ENCODE results near the gene BCLAF3.

BCLAF3 gene

DNA sequence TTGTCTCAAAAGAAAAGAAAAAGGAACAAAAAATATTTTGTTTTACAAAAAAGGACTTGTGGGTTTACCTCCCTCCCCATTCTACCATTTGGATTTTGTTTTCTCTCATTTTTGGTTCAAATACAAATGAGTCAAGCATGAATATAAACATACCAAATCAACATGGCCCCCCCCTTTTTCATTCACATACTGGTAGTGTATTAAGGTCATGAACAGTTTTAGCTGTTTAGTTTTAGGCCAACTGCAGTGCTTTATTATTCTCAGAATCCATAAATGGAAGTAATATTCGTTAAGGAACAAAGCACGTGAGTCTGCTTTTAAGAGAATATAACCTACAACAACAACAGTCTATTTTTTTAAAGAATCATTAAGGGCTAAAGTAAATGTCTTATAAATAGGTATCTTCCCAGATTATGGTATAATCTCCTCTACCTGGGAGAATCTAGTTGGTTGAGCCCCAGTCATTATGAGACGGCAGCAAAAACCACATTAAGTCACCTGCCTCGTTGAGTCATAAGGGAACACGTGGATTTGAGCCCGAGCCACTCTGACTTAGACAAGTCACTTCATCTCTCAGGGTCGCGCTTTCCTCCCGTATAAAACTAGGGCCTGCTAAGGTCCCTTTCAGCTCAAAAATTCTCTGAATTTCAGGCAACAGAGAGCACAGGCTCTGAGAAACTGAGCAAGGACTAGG, 26.7 kb downstream of the BCLAF3 start:
- H3K4me1 ChIP-seq (ENCODE audit: control insufficient read depth, insufficient read depth, low read length): no peaks in the 10 kb centered on the region
- no peaks in the 10 kb centered on the region for H3K27me3 ChIP-seq (ENCODE audit: control insufficient read depth, insufficient read depth, low read length)
- H3K4me3 ChIP-seq (ENCODE audit: low read length): no peak overlapping the region
- H3K9ac ChIP-seq (ENCODE audit: low read length): no peak overlapping the region
- no peaks in the 10 kb centered on the region for H3K36me3 ChIP-seq (ENCODE audit: control insufficient read depth, insufficient read depth, low read length)
- no peaks in the 10 kb centered on the region for H3K9me3 ChIP-seq (ENCODE audit: control insufficient read depth, low read length)

DNA sequence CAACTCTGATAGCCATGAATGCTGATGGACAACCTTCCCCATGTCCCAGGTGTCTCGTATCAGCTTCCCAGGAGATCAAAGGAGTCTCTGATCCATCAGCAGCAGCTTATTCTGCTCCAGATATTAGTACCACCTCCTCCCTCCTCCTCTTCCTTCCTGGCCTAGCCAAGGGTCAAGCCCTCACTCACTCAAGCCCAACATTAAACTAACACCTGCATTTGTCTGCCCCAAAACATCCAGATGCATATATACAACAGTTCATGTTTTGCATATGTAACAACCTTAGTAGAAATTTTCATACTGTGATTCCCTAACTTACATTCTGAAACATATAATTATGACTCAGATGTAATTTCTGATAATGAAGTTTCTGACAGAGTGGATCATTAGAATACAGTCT, 29.9 kb downstream of the BCLAF3 start:
- H3K27me3 ChIP-seq (ENCODE audit: control insufficient read depth, insufficient read depth, low read length): no peaks in the 10 kb centered on the region
- no peaks in the 10 kb centered on the region for H3K4me1 ChIP-seq (ENCODE audit: control insufficient read depth, insufficient read depth, low read length)
- no peaks in the 10 kb centered on the region for H3K36me3 ChIP-seq (ENCODE audit: control insufficient read depth, insufficient read depth, low read length)
- no peak overlapping the region for H3K4me3 ChIP-seq (ENCODE audit: low read length)
- no peaks in the 10 kb centered on the region for H3K9me3 ChIP-seq (ENCODE audit: control insufficient read depth, low read length)
- H3K9ac ChIP-seq (ENCODE audit: low read length): no peak overlapping the region

DNA sequence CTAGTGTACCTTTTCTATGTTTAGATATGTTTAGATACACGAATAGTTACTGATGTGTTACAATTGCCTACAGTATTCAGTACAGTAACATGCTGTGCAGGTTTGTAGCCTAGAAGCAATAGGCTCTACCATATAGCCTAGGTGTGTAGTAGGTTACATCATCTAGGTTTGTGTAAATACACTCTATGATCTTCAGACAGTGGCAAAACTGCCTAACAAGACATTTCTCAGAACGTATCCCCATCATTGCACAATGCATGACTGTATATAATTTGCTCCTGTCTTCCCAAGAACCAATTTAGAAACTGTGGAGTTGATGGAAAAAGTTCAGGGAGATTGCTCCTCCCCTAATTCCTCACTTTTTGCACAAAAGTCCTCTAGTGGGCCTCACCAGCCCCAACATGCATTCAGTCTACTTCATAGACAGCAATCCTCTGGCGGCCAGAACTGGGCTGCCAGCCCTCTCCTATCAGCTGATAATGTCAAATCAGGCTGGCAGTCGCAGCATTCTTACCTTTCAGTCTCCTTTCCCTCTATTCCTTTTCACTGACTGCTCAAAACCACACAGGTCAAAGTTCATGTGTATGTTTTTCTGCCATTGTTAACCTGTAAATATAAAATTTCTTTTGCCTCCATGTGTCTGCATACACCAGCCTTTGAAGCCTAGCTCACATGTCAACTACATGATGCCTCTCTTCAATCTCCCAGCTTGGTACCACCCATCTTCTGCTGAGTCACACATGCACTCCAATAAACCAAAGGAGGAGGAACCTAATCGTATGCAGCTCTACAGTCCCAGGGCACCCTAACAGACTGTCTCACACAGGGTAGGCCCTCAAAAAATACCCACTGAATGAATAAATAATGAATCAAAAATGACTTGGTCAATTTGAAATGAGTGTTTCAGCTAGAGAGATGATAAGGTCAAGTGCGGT, 32.0 kb downstream of the BCLAF3 start:
- Histone ChIP-seq H3K27me3 (ENCODE audit: control insufficient read depth, insufficient read depth, low read length) (no peaks in the 10 kb centered on the region), H3K4me1 (ENCODE audit: control insufficient read depth, insufficient read depth, low read length) (no peaks in the 10 kb centered on the region), H3K9me3 (ENCODE audit: control insufficient read depth, low read length) (no peaks in the 10 kb centered on the region), H3K4me3 (ENCODE audit: low read length) (no peak overlapping the region), H3K9ac (ENCODE audit: low read length) (no peak overlapping the region), H3K36me3 (ENCODE audit: control insufficient read depth, insufficient read depth, low read length) (no peaks in the 10 kb centered on the region)

DNA sequence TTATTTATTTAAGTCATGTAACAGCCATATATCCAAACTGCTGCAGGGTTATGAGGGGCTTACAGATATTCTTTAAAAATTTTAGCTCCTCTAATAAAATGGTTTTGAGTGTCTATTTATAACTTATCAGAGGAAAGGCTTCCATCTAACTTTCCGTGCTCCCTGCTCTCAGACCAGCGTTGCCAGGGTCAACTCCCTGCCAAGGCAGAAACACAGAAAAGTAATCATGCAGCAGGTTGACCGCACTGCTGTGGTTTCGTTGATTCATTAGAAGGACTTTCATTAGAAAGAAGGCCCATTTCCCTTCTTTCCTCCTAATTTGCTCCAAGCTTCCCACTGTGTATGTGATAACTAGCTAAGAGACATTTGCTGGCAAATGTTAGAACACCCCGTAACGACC, 33.9 kb downstream of the BCLAF3 start:
- H3K27me3 ChIP-seq (ENCODE audit: control insufficient read depth, insufficient read depth, low read length): no peaks in the 10 kb centered on the region
- H3K4me3 ChIP-seq (ENCODE audit: low read length): no peak overlapping the region
- no peaks in the 10 kb centered on the region for H3K36me3 ChIP-seq (ENCODE audit: control insufficient read depth, insufficient read depth, low read length)
- H3K9me3 ChIP-seq (ENCODE audit: control insufficient read depth, low read length): no peaks in the 10 kb centered on the region
- H3K4me1 ChIP-seq (ENCODE audit: control insufficient read depth, insufficient read depth, low read length): no peaks in the 10 kb centered on the region
- H3K9ac ChIP-seq (ENCODE audit: low read length): no peak overlapping the region

DNA sequence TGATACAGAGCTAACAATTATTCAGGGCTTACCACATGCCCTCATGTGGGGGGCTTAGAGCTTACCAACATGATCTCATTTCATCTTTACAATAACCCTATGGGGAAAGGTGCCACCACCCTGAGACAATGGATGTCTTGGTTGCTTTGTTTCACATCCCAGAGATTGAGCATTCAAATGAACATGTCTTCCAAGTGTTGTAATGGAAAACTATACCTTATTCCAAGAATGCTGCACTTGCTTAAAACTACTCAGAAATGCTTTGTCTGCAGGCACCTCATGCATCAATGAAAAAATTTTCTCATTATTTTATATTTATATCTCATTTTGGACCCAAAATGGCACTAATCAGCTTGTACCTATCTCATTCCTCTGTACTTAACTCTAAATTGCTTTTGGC, 34.6 kb downstream of the BCLAF3 start:
- Histone ChIP-seq H3K9ac (ENCODE audit: low read length) (no peak overlapping the region), H3K36me3 (ENCODE audit: control insufficient read depth, insufficient read depth, low read length) (no peaks in the 10 kb centered on the region), H3K4me1 (ENCODE audit: control insufficient read depth, insufficient read depth, low read length) (no peaks in the 10 kb centered on the region), H3K27me3 (ENCODE audit: control insufficient read depth, insufficient read depth, low read length) (no peaks in the 10 kb centered on the region), H3K9me3 (ENCODE audit: control insufficient read depth, low read length) (no peaks in the 10 kb centered on the region), H3K4me3 (ENCODE audit: low read length) (no peak overlapping the region)

DNA sequence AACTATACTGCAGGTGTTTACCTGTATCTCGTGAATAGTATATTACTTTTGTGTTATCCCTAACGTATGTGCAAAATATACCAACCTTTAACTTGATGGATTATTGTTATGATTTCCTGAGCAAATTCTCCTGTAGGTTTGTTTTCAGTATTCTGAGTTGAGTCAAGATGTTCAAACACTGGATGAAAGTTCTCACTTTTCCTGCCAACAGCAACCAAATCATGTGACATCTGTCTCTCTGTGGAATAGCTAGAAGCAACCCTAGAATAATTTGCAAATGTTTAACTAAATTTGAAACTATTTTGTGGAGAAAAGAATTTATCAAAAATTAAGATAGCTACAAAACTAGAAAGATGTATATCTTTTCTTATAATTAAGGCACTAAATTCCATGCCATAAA, 35.6 kb downstream of the BCLAF3 start:
- no peaks in the 10 kb centered on the region for H3K36me3 ChIP-seq (ENCODE audit: control insufficient read depth, insufficient read depth, low read length)
- H3K9me3 ChIP-seq (ENCODE audit: control insufficient read depth, low read length): no peaks in the 10 kb centered on the region
- H3K9ac ChIP-seq (ENCODE audit: low read length): no peak overlapping the region
- no peaks in the 10 kb centered on the region for H3K4me1 ChIP-seq (ENCODE audit: control insufficient read depth, insufficient read depth, low read length)
- H3K27me3 ChIP-seq (ENCODE audit: control insufficient read depth, insufficient read depth, low read length): no peaks in the 10 kb centered on the region
- H3K4me3 ChIP-seq (ENCODE audit: low read length): no peak overlapping the region

DNA sequence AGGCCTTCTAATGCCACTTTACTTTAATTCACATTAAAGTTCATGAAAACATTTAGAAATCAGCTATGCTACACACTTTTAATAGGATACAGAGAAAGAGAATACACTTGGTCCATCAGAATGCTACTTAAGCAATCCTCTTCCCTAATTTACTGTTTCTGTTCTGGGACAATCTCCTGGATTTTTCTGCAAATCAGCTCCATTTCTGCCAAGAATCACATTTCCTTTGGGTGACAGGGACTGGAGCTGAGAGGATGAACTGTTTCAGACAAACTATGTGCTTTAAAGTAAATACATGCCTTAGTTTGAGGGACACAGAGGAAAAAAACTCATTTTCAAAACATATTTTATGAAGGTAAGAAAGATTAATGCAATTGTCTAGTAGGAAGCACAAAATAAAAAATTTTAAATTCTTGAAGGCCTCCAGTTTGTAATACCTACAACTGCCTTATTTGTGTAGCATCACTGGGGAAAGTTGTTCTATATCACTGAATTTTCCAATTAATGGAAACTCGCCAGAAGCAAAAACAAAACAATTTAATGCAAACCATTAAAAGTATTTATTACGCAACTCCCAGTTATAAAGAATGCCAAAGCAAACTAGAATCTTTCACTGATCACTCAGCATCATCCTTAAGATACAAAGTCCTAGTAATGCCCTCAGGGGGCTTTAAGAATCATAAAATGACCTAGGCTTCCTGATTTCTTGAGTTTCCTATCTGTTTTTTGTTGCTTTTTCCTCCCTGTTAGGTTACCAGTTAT, 36.3 kb downstream of the BCLAF3 start:
- Histone ChIP-seq H3K4me3 (ENCODE audit: low read length) (no peak overlapping the region), H3K9ac (ENCODE audit: low read length) (no peak overlapping the region), H3K27me3 (ENCODE audit: control insufficient read depth, insufficient read depth, low read length) (no peaks in the 10 kb centered on the region), H3K4me1 (ENCODE audit: control insufficient read depth, insufficient read depth, low read length) (no peaks in the 10 kb centered on the region), H3K36me3 (ENCODE audit: control insufficient read depth, insufficient read depth, low read length) (no peaks in the 10 kb centered on the region), H3K9me3 (ENCODE audit: control insufficient read depth, low read length) (no peaks in the 10 kb centered on the region)

DNA sequence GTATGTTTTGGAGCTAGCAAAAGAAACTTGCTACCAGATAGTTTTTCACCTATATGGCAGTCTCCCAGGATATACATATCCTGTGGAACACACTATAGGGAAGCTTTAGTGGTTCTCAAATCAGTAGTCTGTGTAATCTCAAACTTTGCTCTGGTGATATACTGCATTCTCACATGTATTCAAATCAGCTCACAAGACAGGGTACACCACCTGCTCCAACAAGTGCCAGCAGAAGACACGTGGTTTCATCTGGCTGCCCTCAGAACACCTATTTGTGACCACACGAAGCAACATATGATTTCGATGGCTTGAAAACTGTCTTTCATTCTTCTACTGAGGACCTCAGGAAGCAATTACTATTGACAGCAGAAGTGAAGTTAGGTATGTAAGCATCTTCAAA, 37.7 kb downstream of the BCLAF3 start:
- Histone ChIP-seq H3K27me3 (ENCODE audit: control insufficient read depth, insufficient read depth, low read length) (no peaks in the 10 kb centered on the region), H3K9me3 (ENCODE audit: control insufficient read depth, low read length) (no peaks in the 10 kb centered on the region), H3K36me3 (ENCODE audit: control insufficient read depth, insufficient read depth, low read length) (no peaks in the 10 kb centered on the region), H3K4me1 (ENCODE audit: control insufficient read depth, insufficient read depth, low read length) (no peaks in the 10 kb centered on the region), H3K4me3 (ENCODE audit: low read length) (no peak overlapping the region), H3K9ac (ENCODE audit: low read length) (no peak overlapping the region)

DNA sequence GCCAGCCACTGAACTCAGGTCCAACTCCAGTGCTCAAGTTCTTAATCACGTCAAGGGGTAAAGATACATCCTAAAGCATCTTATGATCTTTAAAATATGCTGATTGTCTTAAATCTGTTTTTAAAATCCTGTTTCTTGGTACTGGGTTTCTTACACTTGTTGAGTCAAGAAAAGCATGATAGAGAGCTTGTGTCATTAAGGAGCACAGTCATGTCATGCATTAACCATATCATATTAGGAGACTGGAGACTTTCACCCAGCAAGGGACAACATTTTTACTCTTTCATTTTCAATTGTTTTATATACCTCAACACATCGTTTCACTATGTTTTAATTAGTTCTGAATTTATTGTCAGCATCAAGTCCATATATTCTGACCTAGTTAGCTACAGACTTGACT, 41.5 kb downstream of the BCLAF3 start:
- Histone ChIP-seq H3K4me1 (ENCODE audit: control insufficient read depth, insufficient read depth, low read length) (no peaks in the 10 kb centered on the region), H3K9ac (ENCODE audit: low read length) (no peak overlapping the region), H3K27me3 (ENCODE audit: control insufficient read depth, insufficient read depth, low read length) (no peaks in the 10 kb centered on the region), H3K36me3 (ENCODE audit: control insufficient read depth, insufficient read depth, low read length) (no peaks in the 10 kb centered on the region), H3K9me3 (ENCODE audit: control insufficient read depth, low read length) (no peaks in the 10 kb centered on the region), H3K4me3 (ENCODE audit: low read length) (no peak overlapping the region)

DNA sequence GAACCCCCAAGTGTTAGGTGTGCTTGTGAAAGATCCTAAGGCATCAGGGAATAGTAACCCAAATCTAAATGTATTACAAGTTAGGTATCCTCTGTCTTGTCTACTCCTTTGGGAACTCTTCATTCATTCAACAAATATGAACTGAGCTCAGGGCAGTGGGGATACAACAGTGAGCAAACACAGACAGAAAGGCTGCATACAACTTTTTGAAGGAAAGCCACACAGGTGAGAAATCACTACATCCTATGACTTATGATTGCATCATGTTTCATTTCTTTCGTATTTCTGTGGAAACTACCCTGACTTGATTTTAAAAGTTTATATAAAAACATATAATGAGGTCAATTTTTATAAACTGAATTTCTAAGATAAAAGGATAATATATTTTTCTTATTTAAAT, 43.2 kb downstream of the BCLAF3 start:
- no peak overlapping the region for H3K4me3 ChIP-seq (ENCODE audit: low read length)
- no peaks in the 10 kb centered on the region for H3K4me1 ChIP-seq (ENCODE audit: control insufficient read depth, insufficient read depth, low read length)
- no peaks in the 10 kb centered on the region for H3K27me3 ChIP-seq (ENCODE audit: control insufficient read depth, insufficient read depth, low read length)
- no peak overlapping the region for H3K9ac ChIP-seq (ENCODE audit: low read length)
- H3K9me3 ChIP-seq (ENCODE audit: control insufficient read depth, low read length): no peaks in the 10 kb centered on the region
- H3K36me3 ChIP-seq (ENCODE audit: control insufficient read depth, insufficient read depth, low read length): no peaks in the 10 kb centered on the region
